GM18502 (cell line): ENCODE measurements around the gene NR2C2AP.

Source experiments
- ATAC-seq: cut with Tn5 transposase; IDR thresholded peaks from one replicate; pipeline ENCODE4 v1.9.1; 2021; ENCODE audit warnings: mild to moderate bottlenecking; ENCODE audit not compliant: unreplicated experiment, poor library complexity

Gene NR2C2AP

GRCh38 chr19:19155495-19156219, 47.6 kb downstream of the NR2C2AP start:
- ATAC-seq, result peak; percentile 76

DNA sequence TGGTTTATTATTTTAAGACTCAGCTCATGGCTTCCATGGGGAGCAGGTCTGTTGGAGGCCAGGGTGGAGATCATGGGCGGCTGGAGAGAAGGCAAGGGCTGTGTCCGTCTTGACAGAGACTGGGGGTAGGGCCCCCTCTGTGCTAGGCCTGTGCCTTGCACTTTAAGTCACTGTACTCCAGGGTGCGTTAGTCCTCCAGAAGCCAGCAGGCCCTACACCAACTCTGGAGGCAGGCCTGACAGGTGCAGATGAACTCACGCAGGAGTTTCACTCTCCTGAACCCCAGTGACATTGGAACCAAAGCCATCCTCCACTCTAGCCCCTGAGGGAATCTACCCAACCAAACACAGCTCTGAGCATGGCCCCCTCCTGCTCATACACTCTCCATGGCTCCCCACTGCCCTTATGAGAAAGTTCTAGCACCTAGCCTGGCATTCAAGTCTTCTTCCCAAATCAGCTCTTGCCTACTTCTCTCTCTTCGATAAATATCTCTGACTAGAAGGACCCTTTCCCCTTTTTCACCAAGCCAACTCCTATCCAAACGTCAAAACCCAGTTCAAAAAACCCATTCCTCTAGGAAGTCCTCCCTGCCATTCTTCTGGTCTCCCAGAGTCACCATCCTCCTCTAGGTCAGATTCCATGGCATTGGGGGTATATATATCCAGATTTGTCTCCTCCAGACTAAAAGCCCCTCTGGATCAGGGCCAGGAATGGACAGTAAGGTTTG, 48.3 kb downstream of the NR2C2AP start:
- ATAC-seq, result no peak

- ATAC-seq, result no peak
Observed at GRCh38 chr19:19152668-19153384, 50.4 kb downstream of the NR2C2AP start.

GRCh38 chr19:19151418-19151817, 51.8 kb downstream of the NR2C2AP start:
- no peak for ATAC-seq
